T-cell (primary cell): ENCODE measurements around the gene UBE2G1. TPM values are rescaled to one million over a fixed set of nuclear protein-coding genes. Genes with fewer than 3 reads are reported as not detected.
A peak's percentile ranks its signal among the peaks of the same experiment; 100 is the strongest.

Experiments used
- ATAC-seq, 4 experiments: fragments of 200-7000 bp in 3 of 4; fragments of 150-1000 bp in 1 of 4; cut with Tn5 transposase; replicated peaks in 1 of 4; 1 replicate in 3 of 4; 2 replicates in 1 of 4; pipeline ENCODE4 v1.10.0; 2021; ENCODE audit warnings: moderate library complexity in 3 of 4, mild to moderate bottlenecking in 2 of 4, moderate number of reproducible peaks in 1 of 4
- CTCF ChIA-PET, 2 donors: fragments of 300-600 bp; sonication (Branson Sonifier 250); formaldehyde crosslinking; loops; one replicate each; lab custom pipeline; 2022; ENCODE audit warnings: antibody characterized with exemption in 2 of 2; lab: Charles Lee
- POLR2A ChIA-PET, 2 donors: fragments of 300-600 bp; sonication (Branson Sonifier 250); formaldehyde crosslinking; loops; one replicate each; lab custom pipeline; 2022; ENCODE audit warnings: antibody characterized with exemption in 2 of 2; lab: Charles Lee
- DNase-seq, 35 experiments: peaks; one replicate each; pipeline versions ENCODE4 v3.0.0 to v3.0.0-alpha.2; 2013 to 2023
- H3K27ac ChIP-seq: one replicate; pipeline ENCODE4 v1.5.1; 2013; ENCODE audit warnings: low read length
- H3K27me3 ChIP-seq, 2 experiments: replicated peaks in 1 of 2; 1 replicate in 1 of 2; 2 replicates in 1 of 2; pipeline versions ENCODE4 v1.6.1 to v1.7.0; 2013; ENCODE audit warnings: low read length in 1 of 2, mixed read lengths in 1 of 2; ENCODE audit not compliant: control insufficient read depth in 2 of 2, insufficient read depth in 2 of 2; ENCODE audit errors: extremely low read depth in 1 of 2
- H3K36me3 ChIP-seq, 2 donors: 1 replicate in 1 of 2; 2 replicates in 1 of 2; pipeline versions ENCODE4 v1.6.1 to v1.7.0; 2013; ENCODE audit warnings: low read length in 1 of 2; ENCODE audit not compliant: control insufficient read depth in 2 of 2, insufficient read depth in 1 of 2; ENCODE audit errors: extremely low read depth in 1 of 2
- H3K4me1 ChIP-seq, 2 experiments: 1 replicate in 1 of 2; 2 replicates in 1 of 2; pipeline versions ENCODE4 v1.6.1 to v1.7.0; 2013; ENCODE audit warnings: low read length in 2 of 2, mixed read lengths in 1 of 2; ENCODE audit not compliant: insufficient read depth in 2 of 2, control insufficient read depth in 1 of 2; ENCODE audit errors: extremely low read depth in 1 of 2
- H3K4me3 ChIP-seq, 2 donors: 1 replicate in 1 of 2; 2 replicates in 1 of 2; pipeline versions ENCODE4 v1.5.1 to v1.7.0; 2013; ENCODE audit warnings: mild to moderate bottlenecking in 2 of 2, low read length in 1 of 2, moderate library complexity in 1 of 2; ENCODE audit not compliant: control insufficient read depth in 1 of 2; ENCODE audit errors: extremely low read depth in 1 of 2
- H3K9me3 ChIP-seq: 2 replicates; pipeline ENCODE4 v1.7.0; 2013
- H3K27ac Mint-ChIP-seq, 2 donors: one replicate each; pipeline ENCODE4 v1.8.0; 2020 to 2021; ENCODE audit warnings: mild to moderate bottlenecking in 2 of 2, mixed read lengths in 2 of 2
- H3K27me3 Mint-ChIP-seq, 2 donors: one replicate each; pipeline ENCODE4 v1.8.0; 2021 to 2022; ENCODE audit warnings: mixed read lengths in 2 of 2
- H3K36me3 Mint-ChIP-seq: one replicate; pipeline ENCODE4 v1.8.0; 2021; ENCODE audit warnings: mixed read lengths
- H3K4me1 Mint-ChIP-seq, 3 donors: one replicate each; pipeline ENCODE4 v1.8.0; 2020 to 2022; ENCODE audit warnings: mixed read lengths in 3 of 3, mild to moderate bottlenecking in 1 of 3
- H3K4me3 Mint-ChIP-seq, 3 donors: one replicate each; pipeline ENCODE4 v1.8.0; 2020 to 2022; ENCODE audit warnings: mild to moderate bottlenecking in 3 of 3, mixed read lengths in 3 of 3, moderate library complexity in 3 of 3
- H3K9me3 Mint-ChIP-seq, 3 donors: one replicate each; pipeline ENCODE4 v1.8.0; 2020 to 2022; ENCODE audit warnings: mixed read lengths in 3 of 3
- WGBS: methylation state at CpG from one replicate; pipeline ENCODE4 v1.1.5; 2013; ENCODE audit warnings: missing lambda C conversion rate; ENCODE audit not compliant: insufficient coverage; 5-methylcytosine and 5-hydroxymethylcytosine counted together
- total RNA-seq, 35 experiments: library from RNA in 6 of 35; stranded (reverse) in 6 of 35; fragments of 120-200 nt in 1 of 35; gene quantifications; one replicate each; pipeline versions ENCODE4 v1.2.1 to v1.2.4 and lab custom pipeline; 2013 to 2026

The UBE2G1 gene
- total RNA-seq, result 10 to 100 TPM; 49.6 to 62.5 (median 56.4) TPM
- total RNA-seq (2013), result 45.3 TPM
- total RNA-seq (lab: John Stamatoyannopoulos, UW), result 51.3 to 83.8 (median 62.1) reads per million in 29 experiments

DNA sequence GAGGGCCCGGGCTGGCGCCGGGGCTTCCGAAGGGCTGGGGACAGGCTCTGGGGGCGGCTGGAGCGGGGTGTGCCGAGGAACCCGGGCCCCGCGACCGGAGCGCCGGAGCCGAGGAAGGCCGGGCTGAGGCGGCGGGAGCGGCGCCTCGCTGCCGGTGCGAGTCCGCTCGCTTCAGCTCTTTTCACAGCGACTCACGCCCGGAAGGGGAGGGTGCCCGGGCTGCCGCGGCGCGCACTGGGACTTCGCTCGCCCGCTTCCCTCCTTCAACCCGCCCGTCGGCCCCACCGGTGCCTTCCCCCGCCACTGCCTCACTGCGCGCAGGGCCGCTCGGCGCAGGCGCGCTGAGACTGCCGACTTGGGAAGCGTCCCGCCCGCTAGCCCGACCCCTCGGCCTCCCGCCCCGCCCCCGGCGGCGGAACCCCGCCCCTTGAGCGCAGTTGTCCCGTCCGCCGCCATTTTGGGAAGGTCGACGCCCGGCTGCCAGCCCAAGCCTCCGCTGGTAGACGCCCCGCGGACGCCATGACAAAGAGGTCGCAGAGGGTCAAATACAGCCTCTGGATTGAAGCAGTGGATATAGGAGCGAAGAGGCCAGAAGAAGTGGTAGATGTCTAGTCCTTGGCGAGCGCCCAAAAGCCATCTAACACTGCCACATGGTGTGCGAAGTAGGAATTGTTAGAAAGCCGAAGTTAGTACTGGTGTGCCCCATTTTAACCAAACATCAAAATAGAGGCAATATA is at the start of gene UBE2G1:
Gene UBE2G1, minus strand, starts transcription at position 349 of the 737 bp plus-strand sequence. CDS start 359 bp downstream, outside the sequence.
- CTCF ChIA-PET, result interaction anchor here (0.6 to 0.9 kb wide), 3 partner anchors 12 to 1973 kb away, joined by 3 to 6 read pairs (median 6); no protein-coding TSS in a partner anchor
- POLR2A ChIA-PET, result interaction anchor here in 1 of 2 donors (0.6 to 1.3 kb wide), 2 partner anchors 194 to 223 kb away, joined by 3 to 7 read pairs; partner anchors contain the start of genes CYB5D2 and ZZEF1

GRCh38 chr17:4412933-4413831 is 46.7 kb upstream of the UBE2G1 start:
- POLR2A ChIA-PET, result interaction anchor here in 1 of 2 donors (0.6 kb wide), 1 partner anchor 454 kb away, joined by 8 read pairs; no protein-coding TSS in a partner anchor
- peak; percentile 79 to 99 (median 94) for ATAC-seq
- Histone ChIP-seq H3K27ac (no peak overlapping the region), H3K27me3 (no peaks in the 10 kb centered on the region), H3K9me3 (no peaks in the 10 kb centered on the region), H3K4me1 (peaks cover 0 to 8% of the 10 kb centered on the region in 2 experiments), H3K4me3 (peak overlapping the region in 1 of 2 donors; percentile 11), H3K36me3 (no peaks in the 10 kb centered on the region)
- Mint-ChIP-seq H3K4me1 (peaks cover 4 to 7% (median 5%) of the 10 kb centered on the region in 3 donors), H3K27me3 (no peaks in the 10 kb centered on the region), H3K36me3 (no peaks in the 10 kb centered on the region), H3K27ac (peak overlapping the region; percentile 28 to 55), H3K4me3 (peak overlapping the region; percentile 28 to 68 (median 68)), H3K9me3 (no peaks in the 10 kb centered on the region)
- DNase-seq, result peak; percentile 60 to 93 (median 86)
- WGBS, result 14% methylated on average over 14 of the region's 27 CpGs
- CTCF ChIA-PET, result interaction anchor here (0.5 to 3.8 kb wide), 11 partner anchors 10 to 675 kb away, joined by 3 to 27 read pairs (median 3); no protein-coding TSS in a partner anchor

More for the DNA sequence above, at the start of gene UBE2G1:
- Histone ChIP-seq H3K36me3 (peaks cover 0 to 6% of the 10 kb centered on the region in 2 donors), H3K4me1 (peaks cover 9 to 24% of the 10 kb centered on the region in 2 experiments), H3K4me3 (peak within 1 kb of the TSS; percentile 62 to 74), H3K27ac (peak within 1 kb of the TSS; percentile 66), H3K9me3 (no peaks in the 10 kb centered on the region), H3K27me3 (no peaks in the 10 kb centered on the region)
- DNase-seq (peak; percentile 95 to 100 (median 99)), ATAC-seq (peak; percentile 85 to 91 (median 86))
- WGBS, result 0% methylated on average over 67 of the region's 77 CpGs
- Mint-ChIP-seq H3K9me3 (no peaks in the 10 kb centered on the region), H3K27me3 (no peaks in the 10 kb centered on the region), H3K36me3 (peaks cover 5% of the 10 kb centered on the region), H3K4me1 (peaks cover 31 to 38% (median 33%) of the 10 kb centered on the region in 3 donors), H3K4me3 (peak within 1 kb of the TSS; percentile 71 to 82 (median 81)), H3K27ac (peak within 1 kb of the TSS; percentile 96 to 99)

GRCh38 chr17:4411201-4411600 is 44.7 kb upstream of the UBE2G1 start:
- DNase-seq (no peak), ATAC-seq (no peak)
- Histone ChIP-seq H3K4me1 (peaks cover 0 to 8% of the 10 kb centered on the region in 2 experiments), H3K36me3 (no peaks in the 10 kb centered on the region), H3K9me3 (no peaks in the 10 kb centered on the region), H3K27ac (no peak overlapping the region), H3K27me3 (no peaks in the 10 kb centered on the region), H3K4me3 (no peak overlapping the region)
- H3K27ac Mint-ChIP-seq, result no peak overlapping the region
- peaks cover 4 to 7% (median 5%) of the 10 kb centered on the region in 3 donors for H3K4me1 Mint-ChIP-seq
- no peaks in the 10 kb centered on the region for H3K9me3 Mint-ChIP-seq
- no peak overlapping the region for H3K4me3 Mint-ChIP-seq
- no peaks in the 10 kb centered on the region for H3K27me3 Mint-ChIP-seq
- ChIA-PET POLR2A (interaction anchor here in 1 of 2 donors (0.6 kb wide), 1 partner anchor 47 kb away, joined by 9 read pairs; no protein-coding TSS in a partner anchor), CTCF (interaction anchor here in 1 of 2 donors (0.6 to 3.8 kb wide), 7 partner anchors 9 to 211 kb away, joined by 3 to 27 read pairs (median 4); no protein-coding TSS in a partner anchor)
- no peaks in the 10 kb centered on the region for H3K36me3 Mint-ChIP-seq
- no CpG with 5 or more reads among the region's 3 CpGs for WGBS

- ATAC-seq (no peak), DNase-seq (no peak)
- H3K27me3 Mint-ChIP-seq, result no peaks in the 10 kb centered on the region
- peaks cover 4 to 7% (median 5%) of the 10 kb centered on the region in 3 donors for H3K4me1 Mint-ChIP-seq
- Histone ChIP-seq H3K4me1 (peaks cover 0 to 8% of the 10 kb centered on the region in 2 experiments), H3K27me3 (no peaks in the 10 kb centered on the region), H3K9me3 (no peaks in the 10 kb centered on the region), H3K4me3 (no peak overlapping the region), H3K27ac (no peak overlapping the region), H3K36me3 (no peaks in the 10 kb centered on the region)
- ChIA-PET CTCF (interaction anchor here in 1 of 2 donors (0.7 to 1.5 kb wide), 2 partner anchors 160 to 177 kb away, joined by 3 to 4 read pairs; no protein-coding TSS in a partner anchor), POLR2A (no interaction called here)
- H3K36me3 Mint-ChIP-seq, result no peaks in the 10 kb centered on the region
- H3K9me3 Mint-ChIP-seq, result no peaks in the 10 kb centered on the region
- no CpG with 5 or more reads among the region's 6 CpGs for WGBS
- no peak overlapping the region for H3K27ac Mint-ChIP-seq
- H3K4me3 Mint-ChIP-seq, result no peak overlapping the region
These were observed 43.2 kb upstream of the UBE2G1 start for GRCh38 chr17:4409659-4410058.

- H3K9me3 Mint-ChIP-seq, result no peaks in the 10 kb centered on the region
- Histone ChIP-seq H3K36me3 (no peaks in the 10 kb centered on the region), H3K9me3 (no peaks in the 10 kb centered on the region), H3K4me3 (no peak overlapping the region), H3K4me1 (peaks cover 0 to 12% of the 10 kb centered on the region in 2 experiments), H3K27me3 (no peaks in the 10 kb centered on the region), H3K27ac (no peak overlapping the region)
- no peaks in the 10 kb centered on the region for H3K36me3 Mint-ChIP-seq
- 88% methylated on average over 3 of the region's 8 CpGs for WGBS
- ATAC-seq, result no peak
- no peak overlapping the region for H3K4me3 Mint-ChIP-seq
- H3K27me3 Mint-ChIP-seq, result no peaks in the 10 kb centered on the region
- peaks cover 1 to 2% (median 2%) of the 10 kb centered on the region in 3 donors for H3K4me1 Mint-ChIP-seq
- POLR2A ChIA-PET, result no interaction called here
- H3K27ac Mint-ChIP-seq, result no peak overlapping the region
- DNase-seq, result no peak
- CTCF ChIA-PET, result interaction anchor here in 1 of 2 donors (0.7 to 1.5 kb wide), 4 partner anchors 159 to 208 kb away, joined by 3 to 6 read pairs (median 4); no protein-coding TSS in a partner anchor
These were observed 41.4 kb upstream of the UBE2G1 start for GRCh38 chr17:4407851-4408250.
